GM12874 (cell line): ENCODE data around the gene SRI.

Experiments
- CTCF ChIP-seq: IDR thresholded peaks from 2 replicates; pipeline ENCODE4 v1.5.1; 2011; ENCODE audit warnings: low read depth, mild to moderate bottlenecking, control low read depth, low read length, moderate library complexity; ENCODE audit not compliant: insufficient read depth

SRI gene

GRCh38 chr7:88201305-88201704 is 18.5 kb downstream of the SRI start:
- no peak for TF ChIP-seq CTCF

- TF ChIP-seq CTCF = no peak
Observed at GRCh38 chr7:88200789-88201188, 19.0 kb downstream of the SRI start.

- no peak for TF ChIP-seq CTCF
Observed at GRCh38 chr7:88200261-88200660, 19.6 kb downstream of the SRI start.

- no peak for TF ChIP-seq CTCF
Observed at GRCh38 chr7:88191911-88192310, 27.9 kb downstream of the SRI start.

GRCh38 chr7:88185650-88186049 is 34.2 kb downstream of the SRI start:
- no peak for TF ChIP-seq CTCF

- no peak for TF ChIP-seq CTCF
Observed at GRCh38 chr7:88184848-88185304, 35.0 kb downstream of the SRI start.

- no peak for TF ChIP-seq CTCF
Observed at GRCh38 chr7:88183051-88183450, 36.8 kb downstream of the SRI start.

GRCh38 chr7:88176190-88176589 is 43.6 kb downstream of the SRI start:
- no peak for TF ChIP-seq CTCF
